Subcutaneous adipose tissue (tissue), 4 donors: ENCODE measurements around the gene RCOR1. TPM values are rescaled to one million over a fixed set of nuclear protein-coding genes. Genes with fewer than 3 reads are reported as not detected.

ENCODE experiments used
- CTCF ChIP-seq: fragments of 450-650 bp; IDR thresholded peaks from one replicate; pipeline ENCODE4 v1.5.1; 2016; ENCODE audit warnings: low read depth, mild to moderate bottlenecking, control low read depth, antibody characterized with exemption, moderate library complexity
- total RNA-seq, 4 donors: library from RNA; depleted of rRNA; stranded (reverse); fragments of >200 nt; gene quantifications; one replicate each; pipeline ENCODE4 v1.1.0, GENCODE V29; 2016

RCOR1 gene
- total RNA-seq, 4 donors from 2014 or later = 17.6 to 24.3 (median 22.1) TPM

GRCh38 chr14:102620413-102620812, 28.0 kb downstream of the RCOR1 start:
- TF ChIP-seq CTCF = no peak

GRCh38 chr14:102622262-102622885, 29.9 kb downstream of the RCOR1 start:
- TF ChIP-seq CTCF = no peak

GRCh38 chr14:102624666-102625065, 32.2 kb downstream of the RCOR1 start:
- no peak for TF ChIP-seq CTCF

GRCh38 chr14:102625564-102626296, 33.3 kb downstream of the RCOR1 start:
- TF ChIP-seq CTCF = no peak

GRCh38 chr14:102626530-102626929, 34.1 kb downstream of the RCOR1 start:
- TF ChIP-seq CTCF = no peak

- TF ChIP-seq CTCF = no peak
Measured at GRCh38 chr14:102629011-102629444, 36.6 kb downstream of the RCOR1 start.

- TF ChIP-seq CTCF = no peak
Measured at GRCh38 chr14:102629808-102630350, 37.4 kb downstream of the RCOR1 start.
